CMK (cell line): ENCODE results near the gene RNF144A.

Source experiments
- DNase-seq: peaks from one replicate; pipeline ENCODE4 v3.0.0-alpha.2; 2010; ENCODE audit warnings: low read depth

The RNF144A gene

DNA sequence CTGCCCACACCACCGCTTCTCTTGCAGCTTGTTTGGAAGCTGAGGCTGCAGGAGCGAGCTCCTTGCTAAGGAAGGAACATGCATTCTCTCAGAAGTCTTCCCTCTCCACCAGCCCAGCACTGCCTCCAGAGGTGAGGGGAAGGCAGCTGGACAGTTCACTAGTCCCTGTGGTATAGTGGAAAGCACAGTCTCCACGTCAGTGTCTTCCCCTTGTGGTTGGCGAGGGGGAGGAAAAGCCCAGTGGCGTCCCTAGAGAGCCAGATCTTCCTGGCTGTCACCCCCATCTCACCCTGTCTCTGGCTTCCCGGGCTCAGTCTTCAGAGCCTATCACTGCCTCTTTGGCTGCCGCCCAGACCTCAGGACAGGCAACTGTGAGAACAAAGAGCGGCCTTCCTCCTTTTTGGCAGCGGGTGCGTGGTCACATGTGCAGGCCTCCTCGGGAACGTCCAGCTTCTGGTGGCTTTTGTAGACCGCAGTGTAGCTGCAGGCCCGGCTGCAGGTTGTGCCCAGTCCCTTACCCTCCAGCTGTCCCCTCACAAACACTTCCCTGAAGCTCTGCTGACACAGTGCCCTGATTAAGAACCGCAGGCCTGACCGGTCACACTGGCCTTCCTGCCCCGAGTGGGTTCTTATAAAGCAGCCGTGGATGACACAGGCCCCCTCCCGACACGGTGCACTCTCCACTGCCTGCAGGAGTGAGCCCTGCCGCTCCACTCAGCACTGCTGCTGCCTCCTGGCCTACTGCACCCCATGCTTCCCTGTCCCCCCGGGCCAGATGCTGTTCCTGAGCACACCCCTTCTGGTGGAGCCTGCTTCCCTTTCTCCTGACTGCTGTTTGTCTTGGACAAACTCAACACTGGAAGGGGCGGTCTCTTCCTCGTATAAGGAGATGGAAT lies 90.9 kb downstream of the RNF144A start:
- DNase-seq: peak; percentile 56

DNA sequence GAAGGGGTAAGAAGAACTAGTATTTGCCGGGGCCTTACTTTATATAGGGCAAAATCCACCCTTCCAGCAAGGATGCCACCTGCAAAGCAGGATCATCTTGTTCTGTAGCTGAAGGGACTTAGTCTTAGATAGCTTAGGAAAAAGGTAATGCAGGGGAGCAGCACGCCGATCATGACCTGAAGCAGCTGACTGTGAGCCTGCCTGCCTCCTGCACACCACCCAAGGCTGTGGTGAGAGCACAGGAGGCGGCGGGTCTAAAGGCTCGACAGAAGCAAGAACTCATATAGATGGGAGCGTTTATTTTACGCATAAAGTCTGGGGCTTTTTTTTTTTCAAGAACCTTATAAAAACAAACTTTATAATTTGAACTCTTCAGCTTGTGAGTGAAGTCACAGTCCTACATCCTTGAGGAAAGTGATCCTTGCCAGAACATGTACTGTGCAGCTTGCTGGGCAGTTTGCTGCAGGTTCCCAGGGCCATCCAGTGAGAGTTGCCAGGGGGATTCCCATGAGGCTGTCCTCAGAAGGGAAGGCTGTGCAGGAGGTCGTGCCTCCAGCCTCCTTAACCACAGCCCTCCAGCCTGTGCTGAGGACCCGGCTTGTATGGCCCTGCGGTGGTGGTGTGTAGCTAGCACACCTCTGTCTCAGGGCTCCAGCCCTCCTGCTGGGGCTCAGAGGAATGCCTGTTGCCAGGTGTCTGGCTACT lies 92.1 kb downstream of the RNF144A start:
- no peak for DNase-seq

DNA sequence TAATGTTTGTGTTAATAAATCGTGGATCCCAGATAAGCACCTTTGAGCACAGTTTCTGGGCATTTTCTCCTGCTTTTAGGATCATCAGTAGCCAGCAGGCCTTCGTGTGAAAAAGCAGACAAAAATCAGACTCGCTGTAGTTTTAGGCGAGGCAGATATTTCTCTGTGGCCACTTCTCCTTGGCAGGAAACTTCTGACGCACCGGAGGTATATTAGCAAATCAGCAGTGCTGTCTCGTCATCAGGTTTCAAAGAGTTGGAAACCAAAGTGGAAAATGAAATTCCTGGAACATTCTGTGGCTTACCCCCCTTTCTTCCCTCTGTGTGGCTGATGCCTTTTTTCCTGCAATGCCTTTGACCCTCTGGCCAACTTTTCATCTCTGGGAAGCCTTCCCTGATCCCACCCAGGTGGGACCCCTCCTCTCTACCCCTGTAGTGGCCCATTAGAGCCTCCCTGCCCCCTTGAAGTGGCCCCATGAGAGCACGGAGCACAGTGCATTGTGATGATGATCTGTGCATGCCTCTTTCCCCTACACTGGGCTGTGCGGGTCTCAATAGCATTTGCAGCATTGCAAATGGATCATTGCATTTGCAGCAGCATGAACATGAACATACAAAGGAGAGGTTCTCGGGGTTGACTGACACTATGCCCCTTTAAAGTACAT lies 93.3 kb downstream of the RNF144A start:
- no peak for DNase-seq

DNA sequence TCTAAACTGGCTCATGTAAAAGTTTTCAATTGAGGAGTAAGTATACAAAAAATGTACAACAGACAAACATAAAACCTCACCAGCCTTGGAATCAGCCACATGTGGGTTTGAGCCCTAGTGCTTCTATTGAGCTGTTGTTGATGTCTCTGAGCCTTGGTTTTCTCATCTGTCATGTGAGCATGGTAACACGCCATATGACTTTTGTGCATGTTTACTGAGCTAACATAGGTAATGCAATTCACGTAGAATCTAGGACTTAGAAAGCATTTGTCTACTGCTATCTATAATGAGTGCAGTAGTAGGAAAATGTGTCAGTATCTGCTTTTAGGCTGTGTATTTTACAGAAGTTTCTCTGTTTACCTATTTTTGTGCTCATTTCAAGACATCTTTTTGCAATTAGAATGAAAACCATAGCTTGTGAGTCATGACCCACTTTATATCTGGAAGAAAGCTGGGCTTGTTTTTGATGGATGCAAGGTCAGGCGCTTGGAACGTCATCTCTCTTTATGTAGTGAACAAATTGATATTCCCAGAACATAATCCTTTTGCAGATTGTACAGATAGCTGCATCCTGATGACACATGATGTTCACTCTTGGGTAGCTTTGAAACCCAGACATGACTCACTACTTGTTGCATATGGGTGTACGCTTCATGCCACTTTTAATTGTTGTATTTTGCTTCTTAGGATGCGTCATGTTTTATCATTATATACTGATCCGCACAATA lies 94.3 kb downstream of the RNF144A start:
- no peak for DNase-seq

DNA sequence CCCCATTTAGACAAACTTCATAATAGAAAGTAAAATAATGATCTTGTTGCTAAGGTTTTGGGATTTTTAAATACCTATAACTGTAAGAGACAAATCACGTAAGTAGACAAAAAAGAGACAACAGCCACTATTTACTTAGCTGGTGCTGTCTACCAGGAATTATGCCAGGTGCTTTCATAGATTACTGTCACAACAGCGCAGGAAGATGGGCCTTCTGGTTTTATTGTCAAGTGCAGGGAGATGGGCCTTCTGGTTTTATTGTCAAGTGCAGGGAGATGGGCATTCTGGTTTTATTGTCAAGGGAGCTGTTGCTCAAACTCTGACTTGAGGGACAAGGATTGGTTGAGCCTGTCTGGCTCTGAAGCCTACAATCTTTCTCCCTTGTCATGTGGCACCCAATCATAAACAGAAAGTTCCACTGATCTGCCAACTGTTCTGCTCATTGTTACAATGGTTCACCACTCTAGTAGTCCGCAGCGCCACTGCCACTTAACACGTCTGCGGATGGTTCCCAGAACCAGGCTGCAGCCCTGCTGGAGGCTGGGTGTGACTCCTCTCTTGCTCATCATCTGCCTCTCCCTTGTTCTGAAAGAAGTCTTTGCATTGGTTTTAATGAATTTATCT lies 95.0 kb downstream of the RNF144A start:
- no peak for DNase-seq

DNA sequence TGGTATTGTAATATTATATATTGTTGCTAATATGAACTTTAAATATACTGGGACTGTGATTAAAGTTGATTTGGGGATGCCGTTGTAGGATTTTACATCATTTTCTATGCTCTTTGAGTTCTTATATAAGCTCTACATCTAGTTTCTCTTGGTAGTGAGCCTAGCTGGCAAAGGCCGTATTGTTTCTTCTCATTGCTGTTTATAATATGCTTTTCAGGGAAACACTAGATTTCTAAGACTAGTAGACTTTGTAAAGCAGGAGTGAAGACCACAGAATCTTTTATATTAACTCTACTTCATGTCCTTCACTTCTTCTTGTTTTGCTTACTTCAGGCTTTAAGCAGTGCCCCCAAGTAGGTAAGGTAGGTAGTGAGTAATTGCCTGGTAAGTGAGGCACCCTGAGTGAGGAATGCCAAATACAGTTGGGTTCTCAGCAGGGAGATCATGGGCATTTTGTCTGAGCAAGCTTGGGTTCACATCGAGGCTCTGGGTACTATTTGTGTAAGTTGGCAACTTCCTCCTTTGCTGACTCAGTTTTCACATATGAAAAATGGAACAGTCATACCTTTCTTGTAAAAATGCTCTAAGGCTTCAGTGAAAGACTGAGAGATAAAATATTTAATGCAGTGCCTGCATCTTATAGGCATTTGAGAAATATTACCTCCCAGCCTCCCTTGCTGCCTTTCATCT lies 96.4 kb downstream of the RNF144A start:
- DNase-seq: no peak

DNA sequence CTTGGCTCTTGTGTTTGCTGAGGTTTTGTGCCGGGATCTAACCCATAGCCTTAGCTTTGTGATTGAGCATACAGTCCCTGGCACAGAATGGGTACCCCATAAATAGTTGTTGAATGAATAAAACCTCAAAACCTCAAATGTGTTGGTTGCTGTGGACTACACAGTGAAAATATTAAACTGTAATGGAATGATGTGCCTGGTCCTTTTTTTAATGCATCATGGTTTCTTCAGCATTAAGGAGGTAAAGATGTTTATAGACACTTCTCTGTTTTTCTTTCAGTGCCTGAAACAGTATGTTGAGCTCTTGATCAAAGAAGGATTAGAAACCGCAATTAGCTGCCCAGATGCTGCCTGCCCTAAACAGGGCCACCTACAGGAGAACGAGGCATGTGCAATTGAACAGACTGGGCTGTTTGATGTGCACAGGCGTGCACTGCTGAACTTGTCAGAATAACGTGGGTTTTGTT lies 97.0 kb downstream of the RNF144A start:
- DNase-seq: no peak

DNA sequence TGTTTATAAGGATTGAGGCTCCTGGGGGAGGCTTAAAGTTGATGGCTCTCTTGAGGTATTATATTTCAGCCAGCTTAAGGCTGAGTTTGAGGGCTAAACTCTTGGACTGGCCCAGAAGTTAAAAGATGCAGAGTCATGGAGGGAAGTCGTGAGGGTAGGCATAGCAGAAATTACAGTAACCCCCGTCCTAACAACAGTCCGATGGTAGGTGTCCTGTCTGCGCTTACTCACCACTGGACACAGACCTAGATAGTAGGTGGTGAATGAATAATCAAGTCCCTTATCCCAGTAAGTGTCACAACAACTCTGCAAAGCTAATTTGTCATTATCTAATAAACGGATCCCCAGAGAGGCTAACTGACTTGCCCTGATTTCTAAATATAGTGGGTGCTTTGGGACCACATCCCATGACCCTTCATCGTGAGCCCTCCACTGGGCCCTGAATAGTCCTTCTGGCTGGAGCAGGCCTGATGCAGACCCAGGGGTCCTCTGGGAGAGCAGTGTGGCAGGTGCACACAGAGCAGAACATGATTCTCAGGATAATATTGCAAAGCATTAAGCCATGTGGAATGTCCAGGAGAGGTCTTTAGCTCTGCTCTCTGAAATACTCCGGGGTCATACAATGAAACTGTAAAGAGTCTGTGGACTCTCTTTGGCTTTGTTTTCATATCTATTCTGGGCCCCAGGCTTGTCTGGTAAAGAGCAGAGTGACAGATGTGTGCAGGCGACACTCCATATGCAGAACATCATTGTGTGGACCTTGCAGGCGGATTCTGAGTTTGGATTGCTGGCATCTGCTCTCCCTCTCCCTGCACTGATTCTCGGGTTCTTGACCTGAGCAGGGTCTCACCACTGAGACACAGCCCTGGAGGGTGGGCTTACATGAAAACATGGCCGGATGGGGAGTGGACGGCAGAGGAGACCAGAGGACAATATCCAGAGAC lies 98.1 kb downstream of the RNF144A start:
- no peak for DNase-seq

DNA sequence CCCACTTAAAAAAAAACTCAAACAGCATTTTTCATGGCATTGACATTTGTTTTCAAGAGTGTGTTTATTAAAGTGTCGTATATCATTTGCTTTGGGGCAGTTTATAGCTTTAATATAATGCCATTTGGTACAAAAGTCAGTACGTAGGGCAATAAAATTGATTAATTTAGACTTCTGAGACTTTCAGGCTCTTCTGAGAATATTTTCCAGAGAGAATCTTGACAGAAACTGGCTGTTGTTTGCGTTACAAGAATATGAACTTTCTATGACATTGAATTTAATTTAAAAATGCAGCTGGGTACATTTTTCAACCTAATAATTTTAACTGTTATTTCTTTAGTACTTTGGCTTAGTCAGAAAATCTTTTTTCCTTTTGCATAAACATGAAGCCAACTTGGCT lies 98.9 kb downstream of the RNF144A start:
- DNase-seq: no peak

DNA sequence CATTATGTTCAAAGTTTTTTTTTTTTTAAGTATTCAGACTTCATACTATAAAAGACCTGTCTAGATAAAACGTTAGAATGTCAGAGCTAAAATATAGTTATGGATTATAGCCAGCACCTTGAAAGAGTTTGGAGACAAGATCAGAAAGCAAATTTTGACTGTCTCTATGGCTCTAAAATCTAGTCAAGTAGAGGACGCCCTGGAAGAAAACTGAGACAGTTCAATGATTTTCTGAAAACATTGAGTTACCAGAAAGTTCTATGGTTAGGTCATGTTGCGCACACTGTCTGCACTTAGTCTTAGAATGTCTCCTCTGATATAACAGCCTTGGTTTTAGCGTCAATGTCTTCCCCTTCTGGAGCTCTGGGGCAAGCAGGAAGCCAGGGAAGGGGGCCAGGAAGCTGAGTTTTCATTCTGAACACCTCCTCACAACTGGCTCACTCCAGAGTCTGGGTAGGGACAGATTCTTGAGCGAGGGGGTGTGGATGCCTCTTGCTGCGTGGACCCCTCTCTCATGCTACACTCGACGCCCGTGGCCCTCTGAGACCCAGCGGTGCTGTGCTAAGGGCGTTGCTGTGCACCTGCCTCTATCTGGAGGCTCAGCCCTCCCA lies 99.5 kb downstream of the RNF144A start:
- no peak for DNase-seq

DNA sequence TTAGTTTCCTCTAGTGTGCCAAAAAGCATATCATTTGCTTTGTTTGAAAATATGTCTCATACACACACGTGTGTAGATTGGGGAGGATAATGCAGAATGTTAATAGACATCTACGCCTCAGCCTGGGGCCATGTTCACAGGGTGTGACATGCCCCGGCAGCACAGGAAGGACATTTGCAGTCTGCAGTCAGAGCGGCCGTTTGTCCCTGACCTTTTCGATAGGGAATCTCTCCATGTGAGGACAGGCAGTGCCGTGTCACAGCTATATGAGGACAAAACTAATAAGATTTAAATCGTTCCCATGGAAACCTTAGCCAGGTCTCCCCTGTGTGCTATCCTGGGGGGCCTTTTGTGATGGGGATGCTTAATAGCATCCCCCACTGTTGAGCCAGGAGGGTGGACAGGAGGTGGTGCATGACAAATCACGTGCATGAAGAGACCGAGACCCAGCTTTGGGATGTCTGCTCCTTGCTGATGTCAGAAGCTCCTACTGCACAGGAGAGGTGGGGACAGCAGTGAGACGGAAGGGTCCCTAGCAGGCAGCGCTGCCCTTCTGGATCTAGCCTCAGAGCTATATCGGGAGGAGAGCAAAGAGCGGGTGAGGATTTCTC lies 100.6 kb downstream of the RNF144A start:
- DNase-seq: no peak

DNA sequence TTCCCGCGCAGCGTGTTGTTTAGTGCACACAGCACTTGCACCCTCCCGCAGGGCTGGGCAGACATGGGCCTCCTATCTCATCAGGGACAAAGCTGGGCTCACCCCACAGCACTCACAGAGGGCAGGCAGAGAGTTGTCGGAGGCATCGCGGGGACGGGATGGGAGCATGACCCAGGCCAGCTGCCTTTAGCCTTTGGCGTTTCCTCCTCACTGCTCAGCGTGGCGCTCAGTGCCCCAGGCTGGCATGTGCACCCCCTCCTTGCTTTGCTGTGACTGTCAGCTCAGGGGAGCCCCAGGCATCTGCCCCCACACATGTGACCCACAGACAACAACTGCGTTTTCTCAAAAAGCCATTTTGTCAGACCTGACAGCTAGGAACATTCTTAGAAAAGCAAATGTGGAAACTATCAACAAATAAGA lies 101.1 kb downstream of the RNF144A start:
- no peak for DNase-seq

DNA sequence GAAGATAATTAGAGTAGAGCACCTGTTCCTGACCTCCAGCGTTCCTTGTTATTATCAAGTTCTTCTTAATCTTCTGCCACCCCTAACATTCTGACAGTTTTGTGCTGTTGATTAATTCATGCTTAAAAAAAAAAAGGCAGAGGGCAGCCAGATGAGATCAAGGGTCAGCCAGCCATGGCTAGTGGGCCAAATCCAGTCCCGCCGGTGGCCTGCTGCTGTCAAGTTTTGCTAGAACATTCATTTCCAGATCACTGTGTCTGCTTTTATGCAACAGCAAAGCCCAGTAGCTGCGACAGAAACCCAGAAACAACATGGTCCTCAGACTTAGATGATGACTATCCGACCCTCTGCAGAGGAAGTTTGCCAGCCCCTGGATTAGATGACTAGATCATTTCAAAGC lies 101.6 kb downstream of the RNF144A start:
- DNase-seq: no peak

DNA sequence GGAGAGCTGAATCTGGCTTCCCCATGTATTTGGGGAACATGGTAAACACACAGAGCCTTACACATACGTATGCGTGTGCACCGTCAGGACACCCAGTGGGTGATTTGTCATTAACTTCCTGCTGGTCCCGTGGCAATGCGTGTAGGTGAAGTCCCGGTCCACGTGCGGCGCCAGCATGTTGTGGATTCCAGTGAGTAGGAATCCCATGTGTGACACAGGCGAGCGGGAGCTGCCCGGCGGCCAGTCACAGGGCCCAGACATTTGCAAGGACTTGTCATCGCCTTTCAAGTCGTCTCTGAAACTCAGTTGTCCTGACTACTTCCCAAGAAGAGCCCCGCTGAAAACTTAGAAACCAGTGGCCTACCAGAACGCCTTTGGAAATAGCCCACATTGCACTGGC lies 102.0 kb downstream of the RNF144A start:
- no peak for DNase-seq

DNA sequence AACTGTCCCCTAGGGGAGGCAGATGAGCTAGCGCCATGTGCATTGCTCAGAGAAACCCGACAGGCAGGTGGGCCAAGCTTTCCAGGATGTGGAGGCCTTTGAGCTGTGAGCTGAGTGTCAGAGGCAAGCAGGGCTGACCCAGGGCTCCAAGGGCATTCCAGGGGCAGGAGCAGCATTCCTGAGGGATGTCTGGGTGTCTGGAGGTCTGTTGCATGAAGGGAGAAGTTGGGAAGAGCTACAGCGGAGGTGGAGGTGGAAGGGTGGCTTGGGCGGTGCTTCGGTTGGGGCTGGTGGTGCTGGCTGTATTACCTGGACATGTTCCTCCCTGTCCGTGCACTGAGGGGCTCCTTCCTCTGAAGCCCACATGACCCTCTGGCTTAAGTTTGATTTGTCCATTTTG lies 102.8 kb downstream of the RNF144A start:
- DNase-seq: no peak

DNA sequence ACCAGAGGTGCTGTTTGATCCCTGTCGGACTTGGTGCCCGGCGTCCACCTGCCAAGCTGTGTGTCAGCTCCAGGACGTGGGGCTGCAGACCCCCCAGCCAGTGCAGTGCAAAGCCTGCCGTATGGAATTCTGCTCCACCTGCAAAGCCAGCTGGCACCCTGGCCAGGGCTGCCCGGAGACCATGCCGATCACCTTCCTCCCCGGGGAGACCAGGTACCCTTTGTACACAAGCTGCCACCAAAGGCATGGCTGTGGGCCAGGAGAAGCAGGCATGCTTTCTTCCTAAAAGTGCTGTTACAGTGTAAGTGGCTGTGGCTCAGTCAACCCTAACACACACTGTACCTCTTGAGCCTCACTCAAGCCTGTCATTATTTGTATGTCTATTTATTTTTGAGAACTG lies 103.3 kb downstream of the RNF144A start:
- no peak for DNase-seq

DNA sequence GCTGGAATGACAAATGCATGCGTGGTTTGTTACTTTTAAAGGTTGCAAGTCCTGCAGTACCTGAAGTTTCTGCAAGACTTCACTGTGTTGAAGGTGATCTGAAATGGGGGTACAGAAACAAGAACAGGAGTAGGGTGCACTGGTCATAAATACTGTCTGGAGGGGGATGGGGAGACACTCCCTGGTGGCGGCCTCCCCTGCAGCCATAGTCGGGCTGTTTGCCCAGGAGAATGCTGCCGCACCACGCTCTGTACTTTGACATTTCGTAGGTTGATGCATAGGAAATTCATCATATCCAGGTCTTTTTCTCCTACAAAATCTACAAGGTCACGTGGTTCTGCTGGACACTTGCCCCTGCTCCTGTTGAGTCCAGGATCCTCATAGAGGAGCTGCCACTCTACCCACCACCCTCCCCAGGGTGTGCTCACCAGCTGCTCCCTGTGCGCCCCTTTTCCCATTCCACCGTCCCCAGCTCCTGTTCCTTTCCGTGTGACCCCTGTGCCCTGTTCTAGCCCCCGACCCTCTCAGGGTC lies 103.8 kb downstream of the RNF144A start:
- no peak for DNase-seq

DNA sequence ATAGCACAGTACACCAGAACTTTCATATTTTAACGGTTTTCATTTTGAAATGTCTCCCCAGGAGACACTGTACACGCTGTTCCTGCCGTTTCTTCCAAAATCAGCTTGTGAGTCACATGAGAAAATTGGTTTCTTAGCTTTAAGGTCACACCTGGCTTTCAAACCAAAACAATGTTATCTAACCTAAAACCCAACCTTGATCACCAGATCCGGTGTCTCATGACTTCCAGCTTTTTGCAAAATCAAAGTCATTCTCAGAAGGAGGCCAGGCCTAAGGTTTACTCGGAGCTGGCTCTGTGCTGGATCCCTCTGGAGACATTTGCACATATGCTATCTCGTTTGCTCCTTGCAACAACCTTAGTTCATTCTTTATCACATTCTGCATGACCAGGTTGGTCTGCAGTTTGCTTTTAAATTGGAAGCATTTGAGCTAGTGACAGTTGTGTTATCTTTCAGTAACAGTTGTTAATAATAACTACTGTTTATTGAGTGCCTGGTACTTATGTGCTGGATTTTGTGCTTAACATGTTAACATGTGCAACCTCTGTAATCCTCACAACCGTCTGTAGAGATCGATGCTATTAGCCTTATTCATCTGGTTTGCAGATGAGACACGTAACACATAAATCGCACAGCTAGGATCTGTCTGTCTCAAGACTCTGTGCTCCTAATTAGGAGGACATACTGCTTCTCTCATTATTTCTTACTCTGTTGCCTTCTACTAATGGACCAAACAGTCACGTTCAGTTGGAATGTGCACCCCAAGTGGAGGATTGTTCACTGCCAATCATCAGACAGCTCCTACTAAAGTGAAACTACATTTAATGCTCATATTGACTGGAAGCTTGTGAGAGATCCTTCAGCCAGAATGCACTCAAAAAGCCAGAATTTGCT lies 105.5 kb downstream of the RNF144A start:
- no peak for DNase-seq
